Anterior cingulate cortex (tissue), 58 donors: ENCODE results near the gene MYD88.

Experiments
- DNase-seq, 58 donors: peaks; one replicate each; lab custom pipeline; 2025; lab: John Stamatoyannopoulos, UW

Gene MYD88

DNA sequence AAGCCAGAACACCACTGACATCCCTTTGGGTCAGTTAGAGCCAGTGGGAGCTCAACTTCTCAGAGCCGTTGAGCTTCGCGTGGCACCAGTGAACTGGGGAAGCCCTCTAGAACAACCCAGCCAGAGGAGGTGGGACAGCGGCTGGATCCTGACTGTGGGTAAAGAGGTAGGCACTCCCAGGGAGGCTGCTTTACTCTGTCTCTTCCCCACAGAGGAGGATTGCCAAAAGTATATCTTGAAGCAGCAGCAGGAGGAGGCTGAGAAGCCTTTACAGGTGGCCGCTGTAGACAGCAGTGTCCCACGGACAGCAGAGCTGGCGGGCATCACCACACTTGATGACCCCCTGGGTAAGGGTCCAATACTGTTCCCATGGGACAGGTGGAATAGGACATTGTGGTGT is 1.2 kb downstream of the MYD88 start:
- no peak for DNase-seq

DNA sequence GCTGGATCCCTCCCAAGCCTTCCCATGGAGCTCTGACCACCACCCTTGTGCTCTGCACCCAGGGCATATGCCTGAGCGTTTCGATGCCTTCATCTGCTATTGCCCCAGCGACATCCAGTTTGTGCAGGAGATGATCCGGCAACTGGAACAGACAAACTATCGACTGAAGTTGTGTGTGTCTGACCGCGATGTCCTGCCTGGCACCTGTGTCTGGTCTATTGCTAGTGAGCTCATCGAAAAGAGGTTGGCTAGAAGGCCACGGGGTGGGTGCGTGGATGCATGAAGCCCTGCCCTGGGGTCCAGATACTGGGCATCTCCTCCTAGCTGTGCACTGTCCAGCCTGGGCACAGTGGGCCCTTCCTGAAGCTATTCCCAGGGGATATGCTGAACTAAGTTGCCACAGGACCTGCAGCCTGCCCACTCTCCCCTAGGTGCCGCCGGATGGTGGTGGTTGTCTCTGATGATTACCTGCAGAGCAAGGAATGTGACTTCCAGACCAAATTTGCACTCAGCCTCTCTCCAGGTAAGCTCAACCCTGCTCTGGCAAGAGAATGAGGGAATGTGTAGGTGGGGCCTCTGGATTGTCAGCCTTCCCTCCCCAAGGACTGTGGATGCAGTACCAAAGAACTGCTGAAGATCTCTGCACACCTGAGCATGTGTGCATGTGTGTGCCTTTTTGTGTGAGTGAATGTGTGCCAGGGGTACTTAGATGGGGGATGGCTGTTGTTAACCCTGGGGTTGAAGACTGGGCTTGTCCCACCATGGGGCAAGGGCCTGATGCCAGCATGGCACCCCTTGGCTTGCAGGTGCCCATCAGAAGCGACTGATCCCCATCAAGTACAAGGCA is 2.1 kb downstream of the MYD88 start:
- DNase-seq: no peak

GRCh38 chr3:38141173-38141951 is 2.9 kb downstream of the MYD88 start:
- no peak for DNase-seq

DNA sequence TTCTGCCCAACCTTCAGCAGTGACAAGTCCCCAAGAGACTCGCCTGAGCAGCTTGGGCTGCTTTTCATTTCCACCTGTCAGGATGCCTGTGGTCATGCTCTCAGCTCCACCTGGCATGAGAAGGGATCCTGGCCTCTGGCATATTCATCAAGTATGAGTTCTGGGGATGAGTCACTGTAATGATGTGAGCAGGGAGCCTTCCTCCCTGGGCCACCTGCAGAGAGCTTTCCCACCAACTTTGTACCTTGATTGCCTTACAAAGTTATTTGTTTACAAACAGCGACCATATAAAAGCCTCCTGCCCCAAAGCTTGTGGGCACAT is 3.5 kb downstream of the MYD88 start:
- DNase-seq: no peak

- no peak for DNase-seq
Observed at GRCh38 chr3:38142959-38143358, 4.5 kb downstream of the MYD88 start.

- no peak for DNase-seq
Observed at GRCh38 chr3:38143511-38143910, 5.0 kb downstream of the MYD88 start.

DNA sequence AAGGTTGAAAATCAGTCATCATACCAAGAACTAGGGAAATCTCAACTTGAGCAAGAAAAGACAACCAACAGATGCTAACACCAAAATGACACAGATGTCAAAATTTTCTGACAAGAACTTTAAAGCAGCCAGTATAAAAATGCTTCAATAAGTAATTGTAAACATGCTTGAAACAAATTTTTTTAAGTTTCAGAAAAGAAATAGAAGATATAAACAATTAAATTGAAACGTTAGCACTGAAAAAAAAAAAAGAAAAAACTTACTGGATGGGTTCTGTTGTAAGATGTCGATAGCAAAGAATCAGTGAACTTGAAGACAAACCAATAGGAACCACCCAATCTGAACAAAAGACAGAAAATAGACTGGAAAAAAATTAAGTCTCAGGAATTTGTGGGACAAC is 8.0 kb downstream of the MYD88 start:
- DNase-seq: no peak

DNA sequence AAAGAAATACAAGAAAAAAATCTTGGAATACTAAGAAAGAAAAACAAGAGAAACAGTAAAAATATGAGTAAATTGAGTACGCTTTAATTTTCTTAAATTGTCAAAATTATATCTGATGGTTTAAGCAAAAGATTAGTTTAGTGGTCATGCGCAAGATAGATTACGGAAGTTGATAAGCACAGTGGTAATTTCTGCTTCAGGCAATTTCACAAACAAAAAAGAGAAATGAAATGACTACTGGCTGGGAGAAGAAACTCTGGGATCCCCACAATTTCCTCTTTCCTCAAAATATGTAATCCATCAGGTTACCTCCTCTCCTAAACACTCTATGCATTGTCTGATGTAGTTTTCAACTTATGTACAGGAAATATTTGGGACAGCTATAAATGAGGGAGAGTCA is 9.0 kb downstream of the MYD88 start:
- DNase-seq: no peak

DNA sequence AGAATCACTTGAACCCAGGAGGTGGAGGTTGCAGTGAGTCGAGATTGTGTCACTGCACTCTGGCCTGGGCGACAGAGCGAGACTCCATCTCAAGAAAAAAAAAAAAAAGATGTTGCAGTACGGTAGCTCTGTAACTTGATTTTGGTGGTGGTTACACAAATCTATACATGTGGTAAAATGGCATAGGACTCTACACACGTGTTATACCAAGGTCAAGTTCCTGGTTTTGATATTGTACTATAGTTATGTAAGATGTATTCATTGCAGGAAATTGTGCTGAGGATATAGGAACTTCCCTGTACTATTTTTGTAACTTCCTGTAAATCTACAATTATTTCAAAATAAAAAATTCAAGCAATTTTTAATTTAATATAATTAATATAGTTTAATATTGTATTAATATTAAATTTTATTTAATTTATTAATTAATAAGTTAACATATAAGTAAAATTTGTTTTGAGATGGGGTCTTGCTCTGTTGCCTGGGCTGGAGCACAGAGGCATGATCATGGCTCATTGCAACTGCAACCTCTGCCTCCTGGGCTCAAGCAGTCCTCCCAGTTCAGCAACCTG is 9.9 kb downstream of the MYD88 start:
- DNase-seq: no peak

GRCh38 chr3:38149708-38150107 is 11.2 kb downstream of the MYD88 start:
- DNase-seq: no peak

DNA sequence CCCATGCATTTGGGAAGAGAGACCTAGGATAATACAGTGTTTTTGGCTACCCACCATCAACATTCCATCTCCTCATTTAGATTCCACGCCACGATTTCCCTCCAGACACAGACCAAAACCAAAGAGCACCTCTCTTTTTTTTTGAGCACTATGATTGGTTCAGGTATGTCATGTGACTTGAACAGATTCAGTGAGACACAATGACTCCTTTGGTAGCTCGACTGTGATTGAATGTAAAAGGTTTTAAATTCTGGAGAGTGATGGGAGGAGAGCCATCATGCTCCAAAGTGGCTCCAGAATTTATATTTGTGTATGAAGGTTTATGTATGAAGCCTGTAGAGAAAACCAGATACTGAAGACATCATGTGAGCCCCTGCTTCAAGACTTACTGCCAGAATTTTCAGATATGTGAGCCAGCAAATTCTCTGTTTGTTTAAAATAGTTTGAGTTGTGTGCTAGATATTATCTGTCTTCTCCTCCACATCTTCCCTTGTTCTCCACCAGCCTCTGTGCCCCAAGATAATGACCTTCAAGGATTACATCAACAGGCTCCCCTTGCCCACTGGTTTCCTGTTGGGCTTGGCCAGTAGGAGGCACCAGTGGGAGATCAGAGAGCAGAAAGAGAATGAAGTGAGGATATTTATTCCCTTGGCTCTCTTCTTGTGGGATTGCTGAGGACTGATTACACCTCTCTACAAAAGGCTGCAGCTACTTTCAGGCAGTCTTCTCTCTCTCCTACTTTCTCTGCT is 12.5 kb downstream of the MYD88 start:
- DNase-seq: no peak

DNA sequence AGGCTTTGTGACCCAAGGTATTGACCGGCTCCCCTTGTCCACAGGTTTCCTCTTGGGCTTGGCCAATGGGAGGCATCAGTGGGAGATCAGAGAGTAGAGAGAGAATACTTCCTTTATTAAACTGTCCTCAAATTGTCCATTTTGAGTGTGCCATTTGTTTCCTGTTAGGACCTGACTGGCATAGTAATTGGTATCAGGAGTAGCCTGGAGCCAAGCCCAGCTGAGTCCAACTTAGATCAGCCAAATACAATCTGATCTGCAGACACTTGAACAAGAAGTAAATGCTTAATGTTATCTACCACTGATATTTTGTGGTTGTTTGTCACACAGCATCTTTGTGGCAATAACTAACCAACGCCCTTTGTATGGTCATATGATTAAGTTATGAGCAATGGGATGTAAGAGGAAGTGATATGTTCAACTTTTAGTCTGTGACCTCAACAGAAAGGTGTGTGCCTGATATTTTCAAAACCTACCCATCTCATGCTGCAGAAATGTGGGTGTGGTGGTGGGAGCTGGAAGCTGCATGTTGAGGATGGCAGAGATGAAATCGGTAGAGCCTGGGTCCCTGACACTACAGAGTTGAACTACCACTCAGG is 13.3 kb downstream of the MYD88 start:
- DNase-seq: no peak

- no peak for DNase-seq
Observed at GRCh38 chr3:38152609-38153008, 14.1 kb downstream of the MYD88 start.

- no peak for DNase-seq
Observed at GRCh38 chr3:38153221-38153620, 14.8 kb downstream of the MYD88 start.

- DNase-seq: no peak
Observed at GRCh38 chr3:38154033-38154494, 15.6 kb downstream of the MYD88 start.

- no peak for DNase-seq
Observed at GRCh38 chr3:38154625-38155255, 16.3 kb downstream of the MYD88 start.

- no peak for DNase-seq
Observed at GRCh38 chr3:38155825-38156224, 17.4 kb downstream of the MYD88 start.

- no peak for DNase-seq
Observed at GRCh38 chr3:38157117-38157516, 18.7 kb downstream of the MYD88 start.

DNA sequence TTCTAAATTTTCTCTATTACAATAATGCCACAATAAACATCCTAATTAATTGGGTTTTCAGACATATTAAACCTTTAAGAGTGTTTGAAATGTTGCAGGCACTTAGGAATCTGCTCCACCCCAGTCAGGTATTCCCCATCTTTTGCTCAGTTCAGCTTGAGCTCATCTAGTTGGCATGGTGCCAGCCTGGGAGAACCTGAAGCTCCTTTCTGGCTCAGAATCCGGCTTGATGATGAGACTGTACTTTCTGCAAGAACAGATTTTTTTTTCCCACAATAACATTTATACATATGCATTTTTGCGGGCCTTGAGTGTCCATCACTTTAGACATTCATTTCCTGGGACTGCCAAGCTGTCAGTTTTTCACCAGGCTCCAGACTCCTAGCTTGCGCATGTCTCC is 19.1 kb downstream of the MYD88 start:
- no peak for DNase-seq

DNA sequence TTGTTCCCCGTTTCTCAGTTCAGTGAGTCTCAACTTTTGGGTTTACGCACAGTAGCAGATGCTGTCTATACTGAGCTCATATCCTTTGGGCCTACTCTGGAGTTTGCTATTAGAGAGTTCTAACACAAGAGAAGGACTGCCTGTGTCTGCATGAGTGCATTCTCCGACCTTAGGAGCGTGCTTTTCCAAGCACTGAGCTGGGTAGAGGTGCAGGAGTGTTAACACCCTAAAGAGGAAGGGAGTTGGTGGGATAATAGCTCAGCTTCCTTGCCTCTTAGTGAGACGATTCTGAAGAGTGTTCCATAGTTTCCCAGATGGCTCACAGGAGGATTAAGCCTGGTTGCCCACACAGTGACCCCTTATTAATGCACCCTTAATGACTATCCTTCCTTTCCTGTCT is 20.0 kb downstream of the MYD88 start:
- DNase-seq: no peak
